GM18861 (cell line): ENCODE results near the gene PRR23C.
"Not testable (repeated sequence)": the region's sequence is repeated elsewhere in the genome, so short reads cannot be mapped to it uniquely, and the experiment has no call there.

Experiments
- ATAC-seq: cut with Tn5 transposase; IDR thresholded peaks from one replicate; pipeline ENCODE4 v1.9.1; 2021; ENCODE audit not compliant: unreplicated experiment

Gene PRR23C

DNA sequence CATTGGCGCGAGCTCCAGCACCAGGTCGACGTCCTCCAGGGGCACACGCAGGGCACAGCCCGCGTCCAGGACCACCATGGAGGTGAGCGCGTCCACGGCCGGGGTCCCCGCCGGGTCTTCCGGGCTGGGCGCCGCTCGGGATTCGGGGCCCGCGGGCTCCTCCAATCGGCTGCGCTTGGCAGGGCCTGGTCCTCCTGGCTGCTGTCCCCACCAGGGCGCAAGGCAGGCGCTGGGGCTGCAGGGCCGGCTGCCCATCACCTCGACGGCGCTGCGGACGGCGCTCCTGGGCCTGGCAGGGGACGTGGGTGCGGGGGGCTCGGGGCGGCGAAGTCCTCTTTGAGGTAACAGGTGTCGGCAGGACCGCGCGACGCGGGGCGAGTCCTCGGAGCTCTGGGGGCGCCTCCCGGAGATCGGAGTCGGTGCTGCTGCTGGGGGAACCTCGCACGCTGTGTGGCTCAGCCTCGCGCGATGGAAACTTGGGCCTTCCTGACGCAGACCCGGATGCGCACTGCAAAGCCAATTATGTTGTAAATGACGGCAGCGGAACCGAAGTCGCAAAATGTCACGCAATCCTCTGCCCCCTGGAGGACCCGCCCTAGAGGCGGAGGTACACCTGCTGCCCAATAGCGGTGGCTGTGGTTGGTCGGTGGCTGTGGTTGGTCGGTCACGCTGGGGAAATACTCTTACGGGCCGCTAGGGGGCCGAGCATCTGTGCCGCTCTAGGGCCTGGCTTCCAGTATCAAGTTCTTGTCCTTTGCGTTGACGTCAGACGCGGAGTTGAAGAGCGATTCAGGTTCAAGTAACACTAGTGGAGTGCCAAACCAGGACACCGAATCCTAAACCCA, at the start of gene PRR23C:
Gene PRR23C (minus strand): TSS at position 527 of the 845 bp plus-strand sequence. CDS start 272 bp downstream, at position 255.
- no peak for ATAC-seq

DNA sequence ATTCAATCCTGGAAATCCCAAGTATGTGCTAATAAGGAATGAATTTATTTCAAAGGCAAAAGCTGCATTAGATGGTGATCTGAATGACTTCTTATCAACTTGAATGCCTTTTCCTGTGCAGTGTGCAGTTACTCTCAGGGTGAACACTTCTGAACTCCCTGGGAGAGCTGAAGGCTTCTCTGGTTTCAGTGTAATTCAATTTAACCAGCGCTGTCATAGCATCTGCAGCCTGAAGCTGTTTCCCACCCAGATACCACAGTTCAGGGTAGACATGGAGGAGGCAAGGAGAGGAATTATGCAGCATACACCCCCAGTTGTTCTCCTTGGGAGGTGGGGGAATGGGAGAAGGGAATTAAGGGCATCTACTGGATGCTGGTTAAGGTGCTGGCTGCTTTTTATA, 49.1 kb upstream of the PRR23C start:
- ATAC-seq = no peak

DNA sequence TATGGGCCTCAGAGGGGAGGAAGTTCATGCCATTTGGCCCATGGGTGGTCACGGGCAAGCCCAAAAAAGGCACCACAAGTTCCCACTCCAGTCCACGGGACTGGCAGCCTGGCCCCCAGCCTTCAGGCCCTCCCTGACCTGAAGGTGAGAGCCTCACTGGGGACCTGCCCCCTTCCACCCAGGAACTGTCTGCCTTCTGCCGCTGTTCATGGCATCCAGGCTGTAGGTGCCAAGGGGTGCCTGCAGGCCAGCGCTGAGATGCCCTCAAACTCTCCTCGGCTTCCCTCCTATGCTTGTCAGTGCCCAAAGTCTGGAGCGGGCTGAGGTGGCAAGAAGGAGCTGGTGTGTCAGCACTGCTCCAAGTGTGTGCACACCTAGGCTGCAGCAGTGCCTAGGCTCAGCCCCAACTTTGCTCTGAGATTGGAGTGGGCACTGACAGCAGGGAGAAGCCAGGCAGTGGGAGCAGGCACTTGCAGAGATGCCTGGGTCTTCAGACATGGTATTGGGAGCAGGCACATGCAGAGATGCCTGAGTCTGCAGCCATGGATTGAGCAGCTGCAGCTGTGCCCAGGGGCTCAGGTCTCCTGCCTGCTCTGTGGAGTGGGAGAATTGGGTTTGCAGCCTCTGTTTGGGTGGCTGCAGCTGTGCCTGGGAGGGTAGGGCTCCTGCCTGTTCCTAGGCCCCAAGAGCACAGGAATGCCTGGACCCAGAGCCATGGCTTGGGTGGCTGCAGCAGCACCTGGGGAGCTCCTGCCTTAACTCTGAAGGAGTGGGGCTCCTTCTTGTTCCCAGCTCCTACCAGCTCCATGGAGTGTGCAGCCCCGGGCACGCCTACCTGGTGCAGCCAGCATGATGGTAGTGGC, 44.0 kb upstream of the PRR23C start:
- no peak for ATAC-seq

DNA sequence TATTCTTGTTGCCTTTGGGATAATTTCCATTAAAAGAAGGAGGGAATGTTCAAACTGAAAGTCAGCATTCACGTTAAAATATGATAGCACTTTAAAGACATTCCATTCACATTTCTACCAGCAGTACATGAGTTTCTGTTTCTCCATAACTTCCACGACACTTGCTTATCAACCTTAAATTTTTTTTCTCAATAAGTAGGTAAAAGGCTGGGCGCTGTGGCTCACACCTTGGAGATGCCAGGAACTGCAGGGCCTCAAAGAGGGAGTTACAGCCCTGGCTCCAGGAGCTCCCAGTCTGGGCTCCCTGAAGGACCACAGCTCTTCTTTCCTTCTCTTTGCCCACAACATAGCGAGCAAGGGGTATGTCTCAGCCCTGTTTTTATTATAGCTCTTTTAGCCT, 42.9 kb upstream of the PRR23C start:
- ATAC-seq = no peak

DNA sequence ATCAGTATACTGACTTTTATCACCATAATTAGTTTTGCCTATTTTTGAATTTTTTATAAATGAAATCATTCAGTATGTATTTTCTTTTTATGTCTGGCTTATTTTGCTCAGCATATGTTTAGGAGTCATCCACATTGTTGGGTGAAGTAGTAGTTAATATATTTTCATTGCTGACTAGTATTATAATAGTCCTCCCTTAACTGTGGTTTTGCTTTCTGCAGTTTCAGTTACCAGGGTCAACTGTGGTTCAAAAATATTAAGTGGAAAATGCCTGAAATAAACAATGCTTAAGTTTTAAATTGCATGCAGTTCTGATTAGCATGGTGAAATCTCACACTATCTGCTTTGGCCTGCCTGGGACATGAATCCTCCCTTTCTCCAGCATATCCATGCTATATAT, 39.5 kb upstream of the PRR23C start:
- ATAC-seq = no peak

DNA sequence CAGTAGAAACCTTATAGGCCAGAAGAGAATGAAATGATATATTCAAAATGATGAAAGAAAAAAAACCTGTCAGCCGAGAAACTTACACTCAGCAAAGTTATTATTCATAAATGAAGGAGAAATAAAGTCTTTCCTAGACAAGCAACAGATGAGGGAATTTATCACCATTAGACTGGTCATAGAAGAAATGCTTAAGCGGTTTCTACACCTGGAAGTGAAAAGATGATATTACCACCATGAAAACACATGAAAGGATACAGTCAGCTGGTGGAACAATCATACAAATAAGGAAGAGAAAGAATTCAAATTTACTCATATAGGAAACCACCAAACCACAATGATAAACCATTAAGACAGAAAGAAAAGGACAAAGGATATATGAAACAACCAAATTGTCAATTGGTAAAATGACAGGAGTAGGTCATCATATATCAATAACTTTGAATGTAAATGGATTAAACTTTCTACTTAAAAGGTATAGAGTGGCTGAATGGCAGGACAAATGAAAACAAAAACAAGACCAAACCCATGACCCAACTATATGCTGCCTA, 29.9 kb upstream of the PRR23C start:
- no peak for ATAC-seq

DNA sequence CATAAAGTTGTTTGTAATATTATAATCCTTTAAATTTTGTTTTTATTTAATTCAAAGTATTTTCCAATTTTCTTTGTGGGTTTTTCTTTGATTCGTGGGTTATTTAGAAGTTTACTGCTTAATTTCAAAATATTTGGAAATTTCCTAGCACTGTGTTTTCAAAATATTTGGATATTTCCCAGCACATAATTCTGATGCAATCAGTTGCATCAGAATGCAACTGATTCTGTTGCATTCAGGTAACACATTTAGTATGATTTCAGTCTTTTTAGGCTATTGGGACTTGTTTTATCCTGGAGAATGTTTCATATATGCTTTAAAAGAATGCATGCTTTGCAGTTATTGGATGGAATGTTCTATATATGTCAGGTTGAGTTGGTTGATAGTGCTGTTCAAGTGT, 18.2 kb upstream of the PRR23C start:
- no peak for ATAC-seq

DNA sequence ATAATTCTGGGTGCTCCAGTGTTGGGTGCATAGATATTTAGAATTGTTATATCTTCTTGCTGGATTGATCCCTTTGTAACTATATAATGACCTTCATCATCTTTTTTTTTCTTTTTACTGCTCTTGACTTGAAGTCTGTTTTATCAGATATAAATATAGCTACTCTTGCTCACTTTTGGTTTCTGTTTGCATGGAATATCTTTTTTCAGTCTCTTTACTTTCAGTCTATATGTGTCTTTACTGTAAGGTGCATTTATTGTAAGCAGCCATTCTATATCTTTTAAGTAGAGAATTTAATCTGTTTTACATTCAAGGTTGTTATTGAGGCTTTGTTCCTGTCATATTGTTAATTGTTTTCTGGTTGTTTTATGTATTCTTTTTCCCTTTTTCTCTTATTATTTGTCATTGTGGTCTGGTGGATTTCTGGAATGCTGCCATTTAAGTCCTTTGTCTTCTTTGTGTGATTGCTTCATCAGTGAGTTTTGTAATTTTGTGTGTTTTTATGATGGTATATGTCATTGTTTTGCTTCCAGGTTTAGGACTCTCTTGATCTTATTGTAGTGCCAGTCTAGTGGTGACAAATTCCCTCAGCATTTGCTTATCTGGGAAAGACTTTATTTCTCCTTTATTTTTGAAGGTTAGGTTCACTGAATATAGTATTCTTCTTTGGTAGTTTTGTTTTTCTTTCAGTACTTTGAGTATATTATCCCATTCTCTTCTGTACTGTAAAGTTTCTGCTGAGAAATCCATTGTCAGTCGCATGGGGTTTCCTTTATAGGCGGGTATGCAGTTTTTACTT, 8.3 kb upstream of the PRR23C start:
- ATAC-seq = no peak

DNA sequence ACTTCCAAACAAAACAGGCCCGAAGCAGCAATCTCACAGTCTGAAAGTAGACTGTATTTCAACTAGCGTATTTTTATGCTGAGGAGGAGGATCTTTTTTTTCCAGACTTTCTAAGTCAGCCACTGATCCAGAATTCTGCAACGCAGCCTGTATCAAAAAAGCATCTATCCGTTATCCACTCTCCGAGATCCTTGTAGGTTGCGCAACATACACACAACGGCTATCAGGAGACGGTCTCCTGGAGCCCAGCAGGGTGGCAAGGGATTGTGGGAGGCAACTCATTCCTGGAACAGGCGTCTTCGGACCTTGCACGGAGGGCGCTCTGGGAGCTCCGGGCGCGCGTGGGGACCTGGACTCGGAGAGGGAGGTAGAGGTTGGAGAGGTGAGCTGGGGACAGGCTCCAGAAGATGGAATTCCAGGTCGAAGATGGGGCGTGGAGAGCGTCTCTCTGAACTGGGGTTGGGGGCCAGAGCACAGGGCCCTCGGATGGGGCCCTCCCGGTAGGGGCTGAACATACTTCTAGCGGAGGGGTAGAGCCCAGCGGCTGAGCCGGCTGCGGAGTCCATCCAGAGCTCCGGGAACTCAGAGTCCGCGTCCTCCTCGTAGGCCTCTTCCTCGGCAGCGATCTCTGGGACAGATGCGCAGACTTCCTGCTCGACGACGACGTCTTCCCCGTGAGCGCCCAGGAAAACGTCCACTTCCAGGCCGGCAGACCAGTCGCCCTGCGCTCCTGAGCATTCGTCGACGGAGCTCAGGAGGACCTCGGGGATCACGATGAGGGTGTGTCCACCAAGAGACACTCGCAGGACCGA, 932 bp downstream of the PRR23C start:
- ATAC-seq = no peak

DNA sequence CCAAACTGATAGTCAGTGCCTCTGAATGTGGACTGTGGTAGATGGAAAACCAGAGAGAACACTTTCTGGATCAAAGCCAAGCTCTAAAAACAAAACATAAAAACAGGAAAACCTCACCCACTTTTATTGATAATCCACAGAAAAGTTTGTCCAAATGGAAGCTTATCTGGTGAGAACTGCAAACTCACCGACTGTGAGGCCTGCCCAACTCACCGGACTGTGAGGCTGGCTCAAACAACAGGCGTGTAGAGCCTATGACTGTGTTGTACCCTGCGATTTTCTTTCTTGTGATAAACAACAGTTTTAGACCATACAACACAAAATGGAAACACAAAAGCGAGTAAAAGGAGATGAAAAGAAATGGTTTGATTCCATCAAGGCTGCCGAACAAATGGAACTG, 7.2 kb downstream of the PRR23C start:
- no peak for ATAC-seq

DNA sequence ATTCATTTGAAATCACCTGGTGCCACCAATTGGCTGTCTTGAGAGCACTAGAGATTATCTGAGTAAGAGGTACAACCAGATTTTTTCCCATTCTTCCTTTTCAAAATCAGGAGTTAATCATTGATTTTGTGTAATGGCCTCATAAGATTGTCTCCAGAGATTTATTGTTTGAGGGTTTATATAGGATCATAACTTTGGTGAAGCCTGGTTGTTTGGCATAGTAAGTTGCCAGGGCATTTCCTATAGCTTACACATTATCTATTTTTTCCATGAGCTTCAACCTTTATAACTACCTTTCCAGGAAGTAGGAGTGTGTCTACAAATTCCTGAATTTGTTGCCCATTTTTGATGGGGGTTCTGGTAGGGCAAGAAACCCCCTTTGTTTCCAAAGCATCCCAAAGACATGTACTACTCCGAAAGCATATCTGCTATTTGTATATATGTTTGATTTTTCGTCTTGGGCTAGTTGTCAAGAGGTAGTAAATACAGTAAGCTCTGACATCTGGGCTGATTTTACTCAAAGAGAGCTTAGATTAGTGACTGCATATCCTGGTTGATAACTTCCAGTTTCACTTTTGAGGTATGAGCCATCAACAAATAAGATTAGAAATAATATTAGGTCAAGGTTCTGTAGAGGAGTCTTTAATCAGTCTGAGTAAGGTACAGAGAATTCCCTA, 12.2 kb downstream of the PRR23C start:
- ATAC-seq = no peak

DNA sequence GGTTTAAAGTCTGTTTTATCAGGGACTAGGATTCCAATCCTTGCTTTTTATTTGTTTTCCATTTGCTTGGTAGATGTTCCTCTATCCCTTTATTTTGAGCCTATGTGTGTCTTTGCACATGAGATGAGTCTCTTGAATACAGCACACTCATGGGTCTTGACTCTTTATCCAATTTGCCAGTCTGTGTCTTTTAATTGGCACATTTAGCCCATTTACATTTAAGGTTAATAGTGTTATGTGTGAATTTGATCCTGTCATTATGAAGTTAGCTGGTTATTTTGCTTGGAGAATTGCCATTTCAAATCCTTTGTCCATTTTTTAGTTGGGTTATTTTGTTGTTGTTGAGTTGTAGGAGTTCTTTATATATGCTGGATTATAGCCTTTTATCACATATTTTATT, 14.1 kb downstream of the PRR23C start:
- not testable (repeated sequence) for ATAC-seq

DNA sequence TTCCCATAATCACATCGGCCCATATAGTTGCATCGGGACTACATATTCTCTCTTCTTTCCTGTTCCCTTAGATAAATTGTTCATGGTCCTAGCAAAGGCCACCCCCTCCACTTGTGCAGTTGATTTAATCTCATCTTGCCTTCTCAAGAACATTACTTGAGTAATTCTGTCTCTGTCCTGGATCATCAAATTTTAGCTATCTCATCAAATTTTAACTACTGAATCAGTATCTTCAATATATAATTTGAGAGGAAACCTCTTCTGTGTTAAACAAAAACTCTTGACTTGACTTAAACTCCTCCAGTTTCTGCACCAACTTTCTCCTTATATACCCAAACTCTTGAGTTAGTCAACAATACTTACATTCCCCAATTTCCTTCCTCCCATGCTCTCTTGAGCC, 19.7 kb downstream of the PRR23C start:
- no peak for ATAC-seq

DNA sequence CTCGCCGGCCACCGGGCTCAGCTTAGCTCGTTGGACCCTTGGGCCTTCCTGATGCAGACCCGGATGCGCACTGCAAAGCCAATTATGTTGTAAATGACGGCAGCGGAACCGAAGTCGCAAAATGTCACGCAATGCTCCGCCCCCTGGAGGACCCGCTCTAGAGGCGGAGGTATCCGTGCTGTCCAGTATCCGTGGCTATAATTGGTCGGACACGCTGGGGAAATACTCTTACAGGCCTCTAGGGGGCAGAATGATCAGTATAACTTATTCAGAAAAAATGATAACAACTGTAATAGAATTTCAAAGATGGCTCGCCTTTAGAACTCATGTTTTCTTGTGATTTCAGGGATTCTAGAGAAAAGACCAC, 23.8 kb downstream of the PRR23C start, which contains the start of gene PRR23B:
Gene PRR23B (minus strand): TSS at position 59 of the 367 bp plus-strand sequence. CDS start 265 bp downstream, outside the sequence.
- no peak for ATAC-seq

DNA sequence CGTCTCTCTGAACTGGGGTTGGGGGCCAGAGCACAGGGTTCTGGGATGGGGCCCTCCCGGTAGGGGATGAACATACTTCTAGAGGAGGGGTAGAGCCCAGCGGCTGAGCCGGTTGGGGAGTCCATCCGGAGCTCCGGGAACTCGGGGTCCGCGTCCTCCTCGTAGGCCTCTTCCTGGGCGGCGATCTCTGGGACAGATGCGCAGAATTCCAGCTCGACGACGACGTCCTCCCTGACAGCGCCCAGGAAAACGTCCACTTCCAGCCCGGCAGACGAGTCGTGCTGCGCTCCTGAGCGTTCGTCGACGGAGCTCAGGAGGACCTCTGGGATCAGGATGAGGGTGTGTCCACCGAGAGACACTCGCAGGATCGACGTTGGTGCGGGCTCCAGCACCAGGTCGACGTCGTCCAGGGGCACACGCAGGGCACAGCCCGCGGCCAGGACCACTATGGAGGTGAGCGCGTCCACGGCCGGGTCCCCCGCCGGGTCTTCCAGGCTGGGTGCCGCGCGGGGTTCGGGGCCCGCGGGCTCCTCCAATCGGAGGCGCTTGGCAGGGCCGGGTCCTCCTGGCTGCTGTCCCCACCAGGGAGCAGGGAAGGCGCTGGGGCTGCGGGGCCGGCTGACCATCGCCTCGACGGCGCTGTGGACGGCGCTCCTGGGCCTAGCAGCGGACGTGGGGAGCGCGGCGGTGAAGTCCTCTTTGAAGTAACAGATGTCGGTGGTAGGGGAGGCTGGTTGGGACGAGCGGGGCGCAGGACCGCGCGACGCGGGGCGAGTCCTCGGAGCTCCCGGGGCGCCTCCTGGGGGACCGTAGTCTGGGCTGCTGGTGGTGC, 24.4 kb downstream of the PRR23C start:
- no peak for ATAC-seq

DNA sequence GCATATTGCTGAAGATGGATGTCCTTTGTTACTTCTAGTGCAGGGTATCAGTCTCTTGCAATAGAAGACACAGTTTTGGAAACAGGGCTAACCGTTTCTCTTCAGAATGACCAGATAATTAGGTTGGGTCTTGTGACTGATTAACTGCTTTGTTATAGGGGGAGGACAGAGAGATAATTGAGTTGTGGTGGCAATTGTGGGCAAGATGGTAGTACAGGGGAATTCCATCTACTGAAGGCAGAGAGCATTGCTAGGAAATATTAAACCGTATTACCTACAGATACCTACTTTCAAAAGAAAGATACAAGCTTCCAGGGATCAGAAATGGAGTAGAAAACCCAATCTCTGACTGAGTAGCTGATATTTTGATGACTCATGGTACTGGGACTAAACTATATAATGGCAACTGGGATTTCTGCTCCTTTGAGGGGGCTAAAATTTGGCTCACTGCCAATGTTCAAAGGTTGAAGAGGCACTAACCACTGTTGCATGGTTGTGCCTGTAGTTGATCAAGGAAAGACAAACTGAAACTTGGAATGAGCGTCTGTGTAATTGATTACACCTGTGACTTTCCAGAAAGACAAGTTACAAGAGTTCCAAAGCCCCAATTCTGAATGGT, 28.2 kb downstream of the PRR23C start:
- ATAC-seq = peak; percentile 64

DNA sequence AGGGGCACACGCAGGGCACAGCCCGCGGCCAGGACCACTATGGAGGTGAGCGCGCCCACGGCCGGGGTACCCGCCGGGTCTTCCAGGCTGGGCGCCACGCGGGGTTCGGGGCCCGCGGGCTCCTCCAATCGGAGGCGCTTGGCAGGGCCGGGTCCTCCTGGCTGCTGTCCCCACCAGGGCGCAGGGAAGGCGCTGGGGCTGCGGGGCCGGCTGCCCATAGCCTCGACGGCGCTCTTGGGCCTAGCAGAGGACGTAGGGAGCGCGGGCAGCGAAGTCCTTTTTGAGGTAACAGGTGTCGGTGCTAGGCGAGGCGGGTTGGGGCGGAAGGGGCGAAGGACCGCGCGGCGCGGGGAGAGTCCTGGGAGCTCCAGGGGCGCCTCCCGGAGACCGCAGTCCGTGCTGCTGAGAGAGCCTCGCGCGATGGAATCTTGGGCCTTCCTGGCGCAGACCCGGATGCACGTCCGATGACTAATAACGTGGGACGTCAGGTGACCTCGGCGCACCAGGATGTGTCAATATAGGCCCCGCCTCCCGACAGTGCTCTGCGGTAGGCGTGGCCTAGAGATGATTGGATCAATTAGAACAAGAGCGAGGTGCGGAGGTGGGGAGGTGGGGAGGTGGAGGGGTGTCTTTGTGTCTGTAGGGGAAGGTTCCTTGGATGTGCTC, 38.5 kb downstream of the PRR23C start, which contains the start of gene PRR23A:
Gene PRR23A (minus strand): TSS at position 218 of the 666 bp plus-strand sequence. CDS start 0 bp downstream, at position 218.
- ATAC-seq = no peak
